SU-DHL-6 (cell line): Measurements from ENCODE around the gene MAP3K7CL.

Source experiments
- CTCF ChIP-seq: fragments of 200-600 bp; sonication (generic); IDR thresholded peaks from one replicate; pipeline ENCODE4 v1.5.1; 2017; ENCODE audit warnings: antibody characterized with exemption, mild to moderate bottlenecking, low read length, moderate library complexity; ENCODE audit not compliant: insufficient read depth, poor library complexity, severe bottlenecking
- EZH2phosphoT487 ChIP-seq: fragments of 200-600 bp; sonication (generic), shearing (Covaris generic); conservative IDR thresholded peaks from 2 replicates; pipeline ENCODE4 v1.6.1; 2018; ENCODE audit warnings: mild to moderate bottlenecking, antibody characterized with exemption, low read length, moderate library complexity, mixed read lengths

DNA sequence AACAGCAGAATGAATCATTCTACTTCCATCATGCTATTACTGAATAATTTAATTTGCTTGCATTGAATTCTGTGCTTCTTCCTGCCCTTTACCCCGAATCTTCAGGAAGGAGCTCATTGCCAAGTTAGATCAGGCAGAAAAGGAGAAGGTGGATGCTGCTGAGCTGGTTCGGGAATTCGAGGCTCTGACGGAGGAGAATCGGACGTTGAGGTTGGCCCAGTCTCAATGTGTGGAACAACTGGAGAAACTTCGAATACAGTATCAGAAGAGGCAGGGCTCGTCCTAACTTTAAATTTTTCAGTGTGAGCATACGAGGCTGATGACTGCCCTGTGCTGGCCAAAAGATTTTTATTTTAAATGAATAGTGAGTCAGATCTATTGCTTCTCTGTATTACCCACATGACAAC is 44.2 kb downstream of the MAP3K7CL start:
- TF ChIP-seq CTCF (no peak), EZH2phosphoT487 (no peak)
